MCF 10A (cell line): ENCODE measurements around the gene ONECUT1. TPM values are rescaled to one million over a fixed set of nuclear protein-coding genes. Genes with fewer than 3 reads are reported as not detected.

Experiments
- BruUV-seq: library from RNA; stranded (reverse); fragments of 400-500 nt; replicated peaks from 2 replicates; lab custom pipeline; 2021; lab: Mats Ljungman, UMichigan
- CTCF ChIA-PET: fragments of 300-600 bp; sonication (Branson Sonifier 250); formaldehyde crosslinking; extraction: SDS; loops from one replicate; lab custom pipeline; 2021; ENCODE audit warnings: antibody characterized with exemption, inconsistent platforms; lab: Yijun Ruan, JAX
- POLR2A ChIA-PET: fragments of 300-600, 350-650 bp; sonication (Branson Sonifier 250); formaldehyde crosslinking; extraction: SDS; loops from one replicate; lab custom pipeline; 2020; ENCODE audit warnings: antibody characterized with exemption, inconsistent platforms; lab: Yijun Ruan, JAX
- DNase-seq: peaks from one replicate; pipeline ENCODE4 v3.0.0-alpha.2; 2018; ENCODE audit not compliant: unreplicated experiment
- H3K27ac Mint-ChIP-seq: one replicate; pipeline ENCODE4 v1.8.0; 2022; ENCODE audit warnings: mild to moderate bottlenecking, low read depth, mixed read lengths; ENCODE audit not compliant: unreplicated experiment
- H3K27me3 Mint-ChIP-seq: one replicate; pipeline ENCODE4 v1.8.0; 2022; ENCODE audit warnings: mixed read lengths; ENCODE audit not compliant: insufficient read depth, unreplicated experiment
- H3K36me3 Mint-ChIP-seq: one replicate; pipeline ENCODE4 v1.8.0; 2022; ENCODE audit warnings: mild to moderate bottlenecking, moderate library complexity, mixed read lengths; ENCODE audit not compliant: insufficient read depth, unreplicated experiment
- H3K4me1 Mint-ChIP-seq: one replicate; pipeline ENCODE4 v1.8.0; 2022; ENCODE audit warnings: mixed read lengths; ENCODE audit not compliant: insufficient read depth, unreplicated experiment
- H3K4me3 Mint-ChIP-seq: one replicate; pipeline ENCODE4 v1.8.0; 2022; ENCODE audit warnings: mild to moderate bottlenecking, moderate library complexity, mixed read lengths; ENCODE audit not compliant: unreplicated experiment
- H3K9me3 Mint-ChIP-seq: one replicate; pipeline ENCODE4 v1.8.0; 2022; ENCODE audit warnings: mixed read lengths; ENCODE audit not compliant: unreplicated experiment
- CTCF ChIP-seq: fragments of 200-600 bp; IDR thresholded peaks from one replicate; pipeline ENCODE4 v1.8.0; 2022; ENCODE audit warnings: antibody characterized with exemption, mild to moderate bottlenecking; ENCODE audit not compliant: unreplicated experiment
- intact Hi-C: fragments of 100-400 bp; cut with micrococcal nuclease; formaldehyde crosslinking; loops from 2 replicates; pipeline ENCODE4 v1.14.1; 2022
- total RNA-seq: library from RNA; stranded (reverse); gene quantifications from 2 replicates; pipeline ENCODE4 v1.2.3, GENCODE V29; 2022

The ONECUT1 gene
- total RNA-seq, 1 experiment from 2014 or later: not detected

GRCh38 chr15:52782514-52782913, 7.6 kb downstream of the ONECUT1 start:
- TF ChIP-seq CTCF: no peak
- no peak overlapping the region for H3K4me3 Mint-ChIP-seq

GRCh38 chr15:52780172-52780980, 9.8 kb downstream of the ONECUT1 start:
- no peaks in the 10 kb centered on the region for H3K9me3 Mint-ChIP-seq
- H3K4me3 Mint-ChIP-seq: no peak overlapping the region
- peak; percentile 88 for TF ChIP-seq CTCF
- no peak overlapping the region for H3K27ac Mint-ChIP-seq
- no peaks in the 10 kb centered on the region for H3K4me1 Mint-ChIP-seq
- no TSS peak for BruUV-seq
- POLR2A ChIA-PET: no interaction called here
- CTCF ChIA-PET: interaction anchor here (0.6 to 2.2 kb wide), 20 partner anchors 9 to 941 kb away, joined by 3 to 11 read pairs (median 4); partner anchors contain the start of gene ONECUT1
- H3K36me3 Mint-ChIP-seq: no peaks in the 10 kb centered on the region
- peak; percentile 71 for DNase-seq
- intact Hi-C loops: loop anchor here (1.0 to 5.0 kb wide), 2 partner anchors 882 to 937 kb away; no protein-coding TSS in a partner anchor
- peaks cover 98% of the 10 kb centered on the region for H3K27me3 Mint-ChIP-seq

More at GRCh38 chr15:52782514-52782913, 7.6 kb downstream of the ONECUT1 start:
- POLR2A ChIA-PET: no interaction called here
- no peaks in the 10 kb centered on the region for H3K4me1 Mint-ChIP-seq
- intact Hi-C loops: loop anchor here (5.0 kb wide), 1 partner anchor 880 kb away; no protein-coding TSS in a partner anchor
- DNase-seq: no peak
- no peaks in the 10 kb centered on the region for H3K36me3 Mint-ChIP-seq
- H3K27me3 Mint-ChIP-seq: peaks cover 98% of the 10 kb centered on the region
- CTCF ChIA-PET: interaction anchor here (1.1 to 1.4 kb wide), 6 partner anchors 10 to 935 kb away, joined by 3 to 4 read pairs (median 3); no protein-coding TSS in a partner anchor
- no peaks in the 10 kb centered on the region for H3K9me3 Mint-ChIP-seq
- H3K27ac Mint-ChIP-seq: no peak overlapping the region
- BruUV-seq: no TSS peak

- H3K9me3 Mint-ChIP-seq: no peaks in the 10 kb centered on the region
- no peaks in the 10 kb centered on the region for H3K4me1 Mint-ChIP-seq
- H3K36me3 Mint-ChIP-seq: no peaks in the 10 kb centered on the region
- POLR2A ChIA-PET: interaction anchor here (1.1 kb wide), 1 partner anchor 33 kb away, joined by 3 read pairs; no protein-coding TSS in a partner anchor
- no TSS peak for BruUV-seq
- H3K27ac Mint-ChIP-seq: no peak overlapping the region
- no peak for TF ChIP-seq CTCF
- CTCF ChIA-PET: interaction anchor here (0.6 to 2.2 kb wide), 4 partner anchors 15 to 1415 kb away, joined by 3 to 9 read pairs (median 4); no protein-coding TSS in a partner anchor
- H3K27me3 Mint-ChIP-seq: peaks cover 92% of the 10 kb centered on the region
- intact Hi-C loops: no loop called here
- no peak overlapping the region for H3K4me3 Mint-ChIP-seq
- DNase-seq: no peak
These were observed 11.7 kb downstream of the ONECUT1 start for GRCh38 chr15:52778457-52778856.

GRCh38 chr15:52772766-52773165, 17.4 kb downstream of the ONECUT1 start:
- no peak for DNase-seq
- POLR2A ChIA-PET: interaction anchor here (0.8 kb wide), 1 partner anchor 937 kb away, joined by 3 read pairs; no protein-coding TSS in a partner anchor
- Mint-ChIP-seq H3K27ac (no peak overlapping the region), H3K27me3 (peaks cover 93% of the 10 kb centered on the region), H3K4me1 (no peaks in the 10 kb centered on the region), H3K36me3 (no peaks in the 10 kb centered on the region), H3K9me3 (no peaks in the 10 kb centered on the region), H3K4me3 (no peak overlapping the region)
- CTCF ChIA-PET: interaction anchor here (0.6 to 1.0 kb wide), 2 partner anchors 9 kb away, joined by 3 to 4 read pairs; no protein-coding TSS in a partner anchor
- no peak for TF ChIP-seq CTCF
- no TSS peak for BruUV-seq
- intact Hi-C loops: no loop called here
